Body of pancreas (tissue), 4 donors: ENCODE data around the gene LRRC75A.

Experiments
- POLR2A ChIP-seq, 3 donors: fragments of 450-650 bp; IDR thresholded peaks; one replicate each; pipeline ENCODE4 v1.6.1; 2016; ENCODE audit warnings: antibody characterized with exemption in 3 of 3, mild to moderate bottlenecking in 2 of 3
- TF ChIP-seq, protein P1 (sequence below), 7 experiments: fragments of 450-650 bp in 4 of 7; fragments of 200-600 bp in 3 of 7; sonication (generic) in 3 of 7; IDR thresholded peaks; one replicate each; pipeline ENCODE4 v1.5.1; 2016 to 2019; ENCODE audit warnings: antibody characterized with exemption in 7 of 7

DNA sequence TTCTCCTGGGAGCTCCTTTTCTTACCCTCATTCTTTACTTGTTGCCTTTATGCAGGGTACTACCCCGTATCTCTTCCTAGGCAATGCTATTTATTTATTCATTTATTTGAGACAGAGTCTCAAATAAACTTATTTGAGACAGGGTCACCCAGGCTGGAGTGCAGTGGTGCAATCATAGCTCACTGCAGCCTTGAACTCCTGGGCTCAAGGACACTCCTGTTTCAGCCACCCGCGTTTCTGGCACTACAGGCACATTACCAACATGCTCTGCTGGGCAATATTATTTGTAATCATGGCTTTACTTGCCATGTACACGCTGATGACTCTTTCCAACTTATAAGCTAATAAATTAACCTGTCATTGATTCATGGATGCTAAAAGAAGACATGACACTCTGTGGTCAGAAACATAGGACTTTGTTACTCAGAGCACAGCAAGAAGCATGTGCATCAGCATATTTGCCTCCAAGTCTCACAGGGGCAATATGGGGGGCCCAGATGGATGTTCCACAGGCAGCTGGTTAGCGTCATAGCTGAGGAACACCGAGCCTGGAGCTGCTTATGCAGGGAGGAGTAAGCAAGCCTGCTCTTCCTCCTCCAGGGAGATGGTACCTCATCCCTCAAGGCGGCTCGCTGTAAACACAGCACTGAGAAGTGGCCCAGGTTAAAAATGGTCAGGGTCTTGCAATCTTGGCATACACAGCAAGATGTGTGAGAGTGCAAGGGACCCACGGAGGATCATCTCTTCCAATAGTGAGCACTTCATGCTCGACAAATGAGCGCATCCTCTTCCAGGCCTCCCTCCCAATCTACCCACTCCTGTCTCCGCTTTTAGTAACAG lies 4.2 kb upstream of the LRRC75A start:
- TF ChIP-seq, protein P1, sequence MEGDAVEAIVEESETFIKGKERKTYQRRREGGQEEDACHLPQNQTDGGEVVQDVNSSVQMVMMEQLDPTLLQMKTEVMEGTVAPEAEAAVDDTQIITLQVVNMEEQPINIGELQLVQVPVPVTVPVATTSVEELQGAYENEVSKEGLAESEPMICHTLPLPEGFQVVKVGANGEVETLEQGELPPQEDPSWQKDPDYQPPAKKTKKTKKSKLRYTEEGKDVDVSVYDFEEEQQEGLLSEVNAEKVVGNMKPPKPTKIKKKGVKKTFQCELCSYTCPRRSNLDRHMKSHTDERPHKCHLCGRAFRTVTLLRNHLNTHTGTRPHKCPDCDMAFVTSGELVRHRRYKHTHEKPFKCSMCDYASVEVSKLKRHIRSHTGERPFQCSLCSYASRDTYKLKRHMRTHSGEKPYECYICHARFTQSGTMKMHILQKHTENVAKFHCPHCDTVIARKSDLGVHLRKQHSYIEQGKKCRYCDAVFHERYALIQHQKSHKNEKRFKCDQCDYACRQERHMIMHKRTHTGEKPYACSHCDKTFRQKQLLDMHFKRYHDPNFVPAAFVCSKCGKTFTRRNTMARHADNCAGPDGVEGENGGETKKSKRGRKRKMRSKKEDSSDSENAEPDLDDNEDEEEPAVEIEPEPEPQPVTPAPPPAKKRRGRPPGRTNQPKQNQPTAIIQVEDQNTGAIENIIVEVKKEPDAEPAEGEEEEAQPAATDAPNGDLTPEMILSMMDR (IDR thresholded peaks at IDR 0.05) = no peak
- TF ChIP-seq POLR2A (IDR thresholded peaks at IDR 0.05) = no peak
